Esophagus muscularis mucosa (tissue), 3 donors: Measurements from ENCODE around the gene ACOXL.

Source experiments
- POLR2A ChIP-seq: fragments of 450-650 bp; IDR thresholded peaks from one replicate; pipeline ENCODE4 v1.6.1; 2017; ENCODE audit warnings: antibody characterized with exemption, moderate library complexity, mild to moderate bottlenecking, low read depth
- POLR2AphosphoS5 ChIP-seq, 2 donors: sonication (generic); formaldehyde crosslinking; IDR thresholded peaks; one replicate each; pipeline ENCODE4 v1.6.1; 2017; ENCODE audit warnings: antibody characterized with exemption in 2 of 2
- TF ChIP-seq, protein P1 (sequence below), 3 experiments: fragments of 200-600 bp in 2 of 3; fragments of 450-650 bp in 1 of 3; sonication (generic) in 2 of 3; IDR thresholded peaks; one replicate each; pipeline ENCODE4 v1.5.1; 2017 to 2019; ENCODE audit warnings: antibody characterized with exemption in 3 of 3, mild to moderate bottlenecking in 2 of 3, moderate library complexity in 1 of 3

DNA sequence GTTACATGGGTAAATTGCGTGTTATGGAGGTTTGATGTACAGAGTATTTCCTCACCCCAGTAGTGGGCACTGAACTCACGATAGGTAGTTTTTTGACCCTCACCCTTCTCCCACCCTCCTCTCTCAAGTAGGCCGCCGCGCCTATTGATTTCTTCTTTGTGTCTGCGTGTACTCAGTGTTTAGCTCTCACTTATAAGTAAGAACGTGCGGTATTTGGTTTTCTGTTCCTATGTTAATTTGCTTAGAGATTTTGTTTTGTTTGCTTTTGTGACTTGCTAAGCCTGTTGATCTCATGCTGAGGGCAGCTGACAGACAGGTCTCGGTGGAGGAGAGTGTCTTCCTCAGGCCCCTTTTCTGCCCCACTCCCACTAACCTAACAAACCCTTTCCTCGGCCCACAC lies 36.2 kb downstream of the ACOXL start:
- no peak for TF ChIP-seq POLR2A
- TF ChIP-seq, protein P1, sequence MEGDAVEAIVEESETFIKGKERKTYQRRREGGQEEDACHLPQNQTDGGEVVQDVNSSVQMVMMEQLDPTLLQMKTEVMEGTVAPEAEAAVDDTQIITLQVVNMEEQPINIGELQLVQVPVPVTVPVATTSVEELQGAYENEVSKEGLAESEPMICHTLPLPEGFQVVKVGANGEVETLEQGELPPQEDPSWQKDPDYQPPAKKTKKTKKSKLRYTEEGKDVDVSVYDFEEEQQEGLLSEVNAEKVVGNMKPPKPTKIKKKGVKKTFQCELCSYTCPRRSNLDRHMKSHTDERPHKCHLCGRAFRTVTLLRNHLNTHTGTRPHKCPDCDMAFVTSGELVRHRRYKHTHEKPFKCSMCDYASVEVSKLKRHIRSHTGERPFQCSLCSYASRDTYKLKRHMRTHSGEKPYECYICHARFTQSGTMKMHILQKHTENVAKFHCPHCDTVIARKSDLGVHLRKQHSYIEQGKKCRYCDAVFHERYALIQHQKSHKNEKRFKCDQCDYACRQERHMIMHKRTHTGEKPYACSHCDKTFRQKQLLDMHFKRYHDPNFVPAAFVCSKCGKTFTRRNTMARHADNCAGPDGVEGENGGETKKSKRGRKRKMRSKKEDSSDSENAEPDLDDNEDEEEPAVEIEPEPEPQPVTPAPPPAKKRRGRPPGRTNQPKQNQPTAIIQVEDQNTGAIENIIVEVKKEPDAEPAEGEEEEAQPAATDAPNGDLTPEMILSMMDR (IDR thresholded peaks at IDR 0.05), result no peak
- TF ChIP-seq POLR2AphosphoS5 (IDR thresholded peaks at IDR 0.05), result no peak
